Measurements from ENCODE around the gene GALP.
"Not testable (repeated sequence)": the region's sequence is repeated elsewhere in the genome, so short reads cannot be mapped to it uniquely, and the experiment has no call there.

The GALP gene

GRCh38 chr19:56191115-56191514 lies 15.3 kb downstream of the GALP start:
- no peak for DNase-seq (ENCODE audit: low spot score)

GRCh38 chr19:56191711-56192110 lies 15.9 kb downstream of the GALP start:
- no peak for DNase-seq (ENCODE audit: low spot score)

GRCh38 chr19:56193981-56194640 lies 18.3 kb downstream of the GALP start:
- DNase-seq (ENCODE audit: low spot score): no peak

- not testable (repeated sequence) for DNase-seq (ENCODE audit: low spot score)
Measured at GRCh38 chr19:56197646-56198045, 21.8 kb downstream of the GALP start, which contains the start of gene ZSCAN5B. Gene ZSCAN5B, minus strand, starts transcription at chr19:56197783. Its CDS starts 4,731 bp downstream, at chr19:56193052.

- DNase-seq (ENCODE audit: low spot score): no peak
Measured at GRCh38 chr19:56199687-56200086, 23.9 kb downstream of the GALP start.

- DNase-seq (ENCODE audit: low spot score): no peak
Measured at GRCh38 chr19:56201973-56202372, 26.2 kb downstream of the GALP start, which contains the start of gene ZSCAN5C. Gene ZSCAN5C, plus strand, starts transcription at chr19:56202273. Its CDS starts 3,641 bp downstream, at chr19:56205914.

- not testable (repeated sequence) for DNase-seq (ENCODE audit: low spot score)
Measured at GRCh38 chr19:56207581-56207980, 31.8 kb downstream of the GALP start.

GRCh38 chr19:56209091-56209490 lies 33.3 kb downstream of the GALP start:
- DNase-seq (ENCODE audit: low spot score): no peak

- DNase-seq (ENCODE audit: low spot score): not testable (repeated sequence)
Measured at GRCh38 chr19:56210036-56210435, 34.2 kb downstream of the GALP start.

- DNase-seq (ENCODE audit: low spot score): no peak
Measured at GRCh38 chr19:56211718-56212117, 35.9 kb downstream of the GALP start.

GRCh38 chr19:56217039-56217949 lies 41.5 kb downstream of the GALP start:
- DNase-seq (ENCODE audit: low spot score): no peak

GRCh38 chr19:56218961-56219360 lies 43.2 kb downstream of the GALP start:
- DNase-seq (ENCODE audit: low spot score): no peak

GRCh38 chr19:56221442-56221841 lies 45.6 kb downstream of the GALP start:
- DNase-seq (ENCODE audit: low spot score): not testable (repeated sequence)

- no peak for DNase-seq (ENCODE audit: low spot score)
Measured at GRCh38 chr19:56221851-56222250, 46.0 kb downstream of the GALP start.

- DNase-seq (ENCODE audit: low spot score): no peak
Measured at GRCh38 chr19:56222901-56223300, 47.1 kb downstream of the GALP start.

GRCh38 chr19:56223481-56223880 lies 47.7 kb downstream of the GALP start:
- no peak for DNase-seq (ENCODE audit: low spot score)
